Keratinocyte (primary cell): Measurements from ENCODE around the gene ETNPPL. TPM values are rescaled to one million over a fixed set of nuclear protein-coding genes. Genes with fewer than 3 reads are reported as not detected.

Experiments
- DNase-seq: peaks from one replicate; pipeline ENCODE4 v3.0.0-alpha.2; 2011; ENCODE audit warnings: low read depth, missing footprints, low spot score
- FAIRE-seq: peaks from 2 replicates; lab custom pipeline; 2011; peaks lifted over from hg19 to GRCh38; lab: Jason Lieb, UNC
- H2AFZ ChIP-seq: 2 replicates; pipeline ENCODE4 v1.6.0; 2012; ENCODE audit warnings: low read length, control low read depth, inconsistent platforms; ENCODE audit not compliant: control insufficient read depth
- H3K27ac ChIP-seq: 2 replicates; pipeline ENCODE4 v1.5.1; 2011; ENCODE audit warnings: low read length; ENCODE audit not compliant: control insufficient read depth, insufficient read depth
- H3K27me3 ChIP-seq: 3 replicates; pipeline ENCODE4 v1.6.0; 2011; ENCODE audit warnings: low read length; ENCODE audit not compliant: control insufficient read depth, insufficient read depth; ENCODE audit errors: extremely low read depth
- H3K36me3 ChIP-seq, 2 experiments: 2 replicates in 1 of 2; 3 replicates in 1 of 2; pipeline ENCODE4 v1.5.1; 2011; ENCODE audit warnings: low read length in 2 of 2, mild to moderate bottlenecking in 1 of 2; ENCODE audit not compliant: control insufficient read depth in 2 of 2, insufficient read depth in 2 of 2; ENCODE audit errors: extremely low read depth in 1 of 2
- H3K4me1 ChIP-seq: 3 replicates; pipeline ENCODE4 v1.5.1; 2011; ENCODE audit warnings: low read length; ENCODE audit not compliant: control insufficient read depth, insufficient read depth; ENCODE audit errors: extremely low read depth
- H3K4me2 ChIP-seq: 3 replicates; pipeline ENCODE4 v1.6.0; 2011; ENCODE audit warnings: low read depth, low read length; ENCODE audit not compliant: control insufficient read depth, insufficient read depth; ENCODE audit errors: extremely low read depth
- H3K4me3 ChIP-seq, 3 experiments: fragments of 200-600 bp in 1 of 3; sonication (generic) in 1 of 3; 2 replicates in 2 of 3; 3 replicates in 1 of 3; pipeline ENCODE4 v1.5.1; 2011 to 2016; ENCODE audit warnings: low read length in 3 of 3, mild to moderate bottlenecking in 3 of 3, control low read depth in 2 of 3, inconsistent platforms in 1 of 3, low read depth in 1 of 3, mixed read lengths in 1 of 3, mixed run types in 1 of 3, moderate library complexity in 1 of 3; ENCODE audit not compliant: control insufficient read depth in 2 of 3, insufficient read depth in 2 of 3; ENCODE audit errors: extremely low read depth in 1 of 3
- H3K79me2 ChIP-seq: 2 replicates; pipeline ENCODE4 v1.6.0; 2012; ENCODE audit warnings: low read length; ENCODE audit not compliant: control insufficient read depth, insufficient read depth
- H3K9ac ChIP-seq: 3 replicates; pipeline ENCODE4 v1.6.0; 2011; ENCODE audit warnings: low read length; ENCODE audit not compliant: control insufficient read depth, insufficient read depth; ENCODE audit errors: extremely low read depth
- H3K9me1 ChIP-seq: 3 replicates; pipeline ENCODE4 v1.6.0; 2011; ENCODE audit warnings: low read length; ENCODE audit not compliant: control insufficient read depth, insufficient read depth; ENCODE audit errors: extremely low read depth
- H3K9me3 ChIP-seq: 2 replicates; pipeline ENCODE4 v1.5.1; 2012; ENCODE audit warnings: low read depth, low read length; ENCODE audit not compliant: control insufficient read depth
- H4K20me1 ChIP-seq: 3 replicates; pipeline ENCODE4 v1.6.0; 2011; ENCODE audit warnings: low read length; ENCODE audit not compliant: control insufficient read depth, insufficient read depth; ENCODE audit errors: extremely low read depth
- EZH2 ChIP-seq: IDR thresholded peaks from one replicate; pipeline ENCODE4 v1.6.1; 2012; ENCODE audit warnings: inconsistent platforms, mild to moderate bottlenecking, low read length, moderate library complexity
- dilution Hi-C: fragments of 300-500 bp; cut with MboI; formaldehyde crosslinking; loops from one replicate; pipeline ENCODE4 v1.7.0; 2020; ENCODE audit warnings: low sequenced_read_pairs; ENCODE audit not compliant: extremely low pct_ligation_motif_present
- polyA plus RNA-seq, 5 experiments: library from polyadenylated mRNA; depleted of rRNA in 3 of 5; stranded (reverse) in 3 of 5; stranded (forward) in 1 of 5; unstranded in 1 of 5; fragments of >200 nt; gene quantifications; 1 replicate in 1 of 5; 2 replicates in 3 of 5; 3 replicates in 1 of 5; pipeline versions ENCODE4 v1.2.1 to v1.2.3, GENCODE V29; 2011 to 2012; ENCODE audit warnings: missing spikeins in 2 of 5, low read depth in 1 of 5, low replicate concordance in 1 of 5
- TF ChIP-seq, protein P1 (sequence below), 3 experiments: IDR thresholded peaks in 1 of 3; conservative IDR thresholded peaks in 1 of 3; optimal IDR thresholded peaks in 1 of 3; 2 replicates in 2 of 3; 3 replicates in 1 of 3; pipeline versions ENCODE3 to v1.5.1; 2011; ENCODE audit warnings: low read length in 3 of 3, mild to moderate bottlenecking in 3 of 3, moderate library complexity in 2 of 3, control low read depth in 1 of 3, inconsistent platforms in 1 of 3; ENCODE audit not compliant: insufficient read depth in 2 of 3; ENCODE audit errors: extremely low read depth in 1 of 3

ETNPPL gene
- polyA plus RNA-seq, 1 donor (not counting 4 experiments of a cell fraction or from before 2014, with no cell fraction given), result not detected

- no peak for FAIRE-seq
- dilution Hi-C loops, result no loop called here
Observed at GRCh38 chr4:108709234-108709633, 53.6 kb downstream of the ETNPPL start.

GRCh38 chr4:108706289-108706688, 56.6 kb downstream of the ETNPPL start:
- TF ChIP-seq, protein P1, sequence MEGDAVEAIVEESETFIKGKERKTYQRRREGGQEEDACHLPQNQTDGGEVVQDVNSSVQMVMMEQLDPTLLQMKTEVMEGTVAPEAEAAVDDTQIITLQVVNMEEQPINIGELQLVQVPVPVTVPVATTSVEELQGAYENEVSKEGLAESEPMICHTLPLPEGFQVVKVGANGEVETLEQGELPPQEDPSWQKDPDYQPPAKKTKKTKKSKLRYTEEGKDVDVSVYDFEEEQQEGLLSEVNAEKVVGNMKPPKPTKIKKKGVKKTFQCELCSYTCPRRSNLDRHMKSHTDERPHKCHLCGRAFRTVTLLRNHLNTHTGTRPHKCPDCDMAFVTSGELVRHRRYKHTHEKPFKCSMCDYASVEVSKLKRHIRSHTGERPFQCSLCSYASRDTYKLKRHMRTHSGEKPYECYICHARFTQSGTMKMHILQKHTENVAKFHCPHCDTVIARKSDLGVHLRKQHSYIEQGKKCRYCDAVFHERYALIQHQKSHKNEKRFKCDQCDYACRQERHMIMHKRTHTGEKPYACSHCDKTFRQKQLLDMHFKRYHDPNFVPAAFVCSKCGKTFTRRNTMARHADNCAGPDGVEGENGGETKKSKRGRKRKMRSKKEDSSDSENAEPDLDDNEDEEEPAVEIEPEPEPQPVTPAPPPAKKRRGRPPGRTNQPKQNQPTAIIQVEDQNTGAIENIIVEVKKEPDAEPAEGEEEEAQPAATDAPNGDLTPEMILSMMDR (optimal IDR thresholded peaks at IDR 0.05 in 1 of 3, IDR thresholded peaks at IDR 0.05 in 1 of 3, conservative IDR thresholded peaks at IDR 0.05 in 1 of 3; ENCODE audit: extremely low read depth in 1 of 3, insufficient read depth in 2 of 3, low read length in 3 of 3), result no peak
- TF ChIP-seq EZH2, result no peak
- no peak for FAIRE-seq
- H3K9me1 ChIP-seq, result no peaks in the 10 kb centered on the region
- no peak overlapping the region for H3K4me2 ChIP-seq
- dilution Hi-C loops, result no loop called here
- H3K9ac ChIP-seq, result no peak overlapping the region
- no peaks in the 10 kb centered on the region for H3K79me2 ChIP-seq
- H3K9me3 ChIP-seq, result no peaks in the 10 kb centered on the region
- no peaks in the 10 kb centered on the region for H3K4me1 ChIP-seq
- no peaks in the 10 kb centered on the region for H4K20me1 ChIP-seq
- no peak for DNase-seq
- H3K27me3 ChIP-seq, result no peaks in the 10 kb centered on the region
- H3K27ac ChIP-seq, result no peak overlapping the region
- no peak overlapping the region for H3K4me3 ChIP-seq
- no peaks in the 10 kb centered on the region for H3K36me3 ChIP-seq
- no peak overlapping the region for H2AFZ ChIP-seq

More at GRCh38 chr4:108709234-108709633, 53.6 kb downstream of the ETNPPL start:
- Histone ChIP-seq H3K36me3 (no peaks in the 10 kb centered on the region), H3K9ac (no peak overlapping the region), H3K4me1 (no peaks in the 10 kb centered on the region), H3K9me1 (no peaks in the 10 kb centered on the region), H3K79me2 (no peaks in the 10 kb centered on the region), H3K27ac (no peak overlapping the region), H4K20me1 (no peaks in the 10 kb centered on the region), H3K27me3 (no peaks in the 10 kb centered on the region), H3K4me3 (no peak overlapping the region), H3K9me3 (no peaks in the 10 kb centered on the region), H2AFZ (no peak overlapping the region), H3K4me2 (no peak overlapping the region)
- TF ChIP-seq, protein P1 (optimal IDR thresholded peaks at IDR 0.05 in 1 of 3, IDR thresholded peaks at IDR 0.05 in 1 of 3, conservative IDR thresholded peaks at IDR 0.05 in 1 of 3; ENCODE audit: extremely low read depth in 1 of 3, insufficient read depth in 2 of 3, low read length in 3 of 3), result no peak
- TF ChIP-seq EZH2, result no peak
- no peak for DNase-seq
